ENCODE results near the gene ZNF124.
"Not testable (repeated sequence)": the region's sequence is repeated elsewhere in the genome, so short reads cannot be mapped to it uniquely, and the experiment has no call there.

The ZNF124 gene

GRCh38 chr1:247146671-247147070 lies 25.1 kb downstream of the ZNF124 start:
- no peak for DNase-seq
- Mint-ChIP-seq H3K36me3 (ENCODE audit: low read depth) (peaks cover 96% of the 10 kb centered on the region), H3K27ac (no peak overlapping the region), H3K27me3 (no peaks in the 10 kb centered on the region), H3K9me3 (peaks cover 55% of the 10 kb centered on the region), H3K4me3 (no peak overlapping the region), H3K4me1 (ENCODE audit: low read depth) (peaks cover 2% of the 10 kb centered on the region)

GRCh38 chr1:247145279-247145678 lies 26.5 kb downstream of the ZNF124 start:
- Mint-ChIP-seq H3K36me3 (ENCODE audit: low read depth) (peaks cover 97% of the 10 kb centered on the region), H3K27me3 (no peaks in the 10 kb centered on the region), H3K27ac (no peak overlapping the region), H3K4me3 (no peak overlapping the region), H3K4me1 (ENCODE audit: low read depth) (peaks cover 2% of the 10 kb centered on the region), H3K9me3 (peaks cover 58% of the 10 kb centered on the region)
- DNase-seq, result no peak

GRCh38 chr1:247139557-247139956 lies 32.3 kb downstream of the ZNF124 start:
- not testable (repeated sequence) for H3K27me3 Mint-ChIP-seq; DNase-seq; H3K27ac Mint-ChIP-seq; H3K4me1 Mint-ChIP-seq (ENCODE audit: low read depth); H3K4me3 Mint-ChIP-seq
- H3K36me3 Mint-ChIP-seq (ENCODE audit: low read depth), result peaks cover 89% of the 10 kb centered on the region
- peaks cover 70% of the 10 kb centered on the region for H3K9me3 Mint-ChIP-seq

- peaks cover 72% of the 10 kb centered on the region for H3K36me3 Mint-ChIP-seq (ENCODE audit: low read depth)
- no peak overlapping the region for H3K4me3 Mint-ChIP-seq
- H3K27me3 Mint-ChIP-seq, result no peaks in the 10 kb centered on the region
- DNase-seq, result no peak
- peaks cover 6% of the 10 kb centered on the region for H3K4me1 Mint-ChIP-seq (ENCODE audit: low read depth)
- H3K9me3 Mint-ChIP-seq, result peaks cover 46% of the 10 kb centered on the region
- no peak overlapping the region for H3K27ac Mint-ChIP-seq
Measured at GRCh38 chr1:247131236-247131635, 40.6 kb downstream of the ZNF124 start.

GRCh38 chr1:247127519-247128282 lies 44.1 kb downstream of the ZNF124 start:
- peak overlapping the region; percentile 75 for H3K27ac Mint-ChIP-seq
- not testable (repeated sequence) for H3K4me1 Mint-ChIP-seq (ENCODE audit: low read depth); DNase-seq; H3K27me3 Mint-ChIP-seq
- peaks cover 42% of the 10 kb centered on the region for H3K36me3 Mint-ChIP-seq (ENCODE audit: low read depth)
- H3K4me3 Mint-ChIP-seq, result peak overlapping the region; percentile 84
- peaks cover 15% of the 10 kb centered on the region for H3K9me3 Mint-ChIP-seq

- not testable (repeated sequence) for H3K4me1 Mint-ChIP-seq (ENCODE audit: low read depth); H3K27me3 Mint-ChIP-seq; H3K27ac Mint-ChIP-seq; DNase-seq; H3K4me3 Mint-ChIP-seq; H3K9me3 Mint-ChIP-seq
- peaks cover 31% of the 10 kb centered on the region for H3K36me3 Mint-ChIP-seq (ENCODE audit: low read depth)
Measured at GRCh38 chr1:247126601-247127000, 45.2 kb downstream of the ZNF124 start.

- not testable (repeated sequence) for H3K4me1 Mint-ChIP-seq (ENCODE audit: low read depth); H3K9me3 Mint-ChIP-seq; DNase-seq; H3K27ac Mint-ChIP-seq; H3K27me3 Mint-ChIP-seq; H3K4me3 Mint-ChIP-seq
- H3K36me3 Mint-ChIP-seq (ENCODE audit: low read depth), result peaks cover 27% of the 10 kb centered on the region
Measured at GRCh38 chr1:247126166-247126565, 45.7 kb downstream of the ZNF124 start.

GRCh38 chr1:247121382-247121781 lies 50.4 kb downstream of the ZNF124 start:
- H3K27ac Mint-ChIP-seq, result no peak overlapping the region
- no peaks in the 10 kb centered on the region for H3K27me3 Mint-ChIP-seq
- H3K9me3 Mint-ChIP-seq, result peaks cover 7% of the 10 kb centered on the region
- H3K4me3 Mint-ChIP-seq, result no peak overlapping the region
- DNase-seq, result no peak
- H3K36me3 Mint-ChIP-seq (ENCODE audit: low read depth), result peaks cover 3% of the 10 kb centered on the region
- H3K4me1 Mint-ChIP-seq (ENCODE audit: low read depth), result no peaks in the 10 kb centered on the region

- not testable (repeated sequence) for H3K4me3 Mint-ChIP-seq; H3K36me3 Mint-ChIP-seq (ENCODE audit: low read depth); H3K4me1 Mint-ChIP-seq (ENCODE audit: low read depth)
Measured at GRCh38 chr1:247120408-247120668, 51.5 kb downstream of the ZNF124 start.

GRCh38 chr1:247119600-247120407 lies 52.0 kb downstream of the ZNF124 start:
- no peak for DNase-seq
- Mint-ChIP-seq H3K9me3 (peaks cover 7% of the 10 kb centered on the region), H3K27ac (no peak overlapping the region), H3K36me3 (ENCODE audit: low read depth) (no peaks in the 10 kb centered on the region), H3K4me3 (no peak overlapping the region), H3K4me1 (ENCODE audit: low read depth) (no peaks in the 10 kb centered on the region), H3K27me3 (no peaks in the 10 kb centered on the region)

More at GRCh38 chr1:247120408-247120668, 51.5 kb downstream of the ZNF124 start:
- not testable (repeated sequence) for H3K27ac Mint-ChIP-seq, H3K27me3 Mint-ChIP-seq, H3K9me3 Mint-ChIP-seq, DNase-seq

GRCh38 chr1:247118946-247119446 lies 52.8 kb downstream of the ZNF124 start:
- DNase-seq, result peak; percentile 41
- Mint-ChIP-seq H3K9me3 (peaks cover 7% of the 10 kb centered on the region), H3K36me3 (ENCODE audit: low read depth) (no peaks in the 10 kb centered on the region), H3K4me1 (ENCODE audit: low read depth) (no peaks in the 10 kb centered on the region), H3K4me3 (no peak overlapping the region), H3K27ac (no peak overlapping the region), H3K27me3 (no peaks in the 10 kb centered on the region)

- Mint-ChIP-seq H3K27me3 (peaks cover 22% of the 10 kb centered on the region), H3K4me3 (no peak overlapping the region), H3K27ac (no peak overlapping the region), H3K36me3 (ENCODE audit: low read depth) (no peaks in the 10 kb centered on the region), H3K4me1 (ENCODE audit: low read depth) (peaks cover 6% of the 10 kb centered on the region), H3K9me3 (no peaks in the 10 kb centered on the region)
- no peak for DNase-seq
Measured at GRCh38 chr1:247115545-247115944, 56.3 kb downstream of the ZNF124 start.

- Mint-ChIP-seq H3K27ac (peak overlapping the region; percentile 55), H3K9me3 (no peaks in the 10 kb centered on the region), H3K4me1 (ENCODE audit: low read depth) (peaks cover 8% of the 10 kb centered on the region), H3K4me3 (no peak overlapping the region), H3K27me3 (peaks cover 22% of the 10 kb centered on the region), H3K36me3 (ENCODE audit: low read depth) (no peaks in the 10 kb centered on the region)
- no peak for DNase-seq
Measured at GRCh38 chr1:247115141-247115510, 56.7 kb downstream of the ZNF124 start.

GRCh38 chr1:247114351-247115140 lies 57.3 kb downstream of the ZNF124 start:
- Mint-ChIP-seq H3K4me1 (ENCODE audit: low read depth) (peaks cover 13% of the 10 kb centered on the region), H3K27ac (no peak overlapping the region), H3K36me3 (ENCODE audit: low read depth) (no peaks in the 10 kb centered on the region), H3K27me3 (peaks cover 26% of the 10 kb centered on the region), H3K9me3 (no peaks in the 10 kb centered on the region), H3K4me3 (no peak overlapping the region)
- no peak for DNase-seq

All from activated T-cell treated with anti-CD3 and anti-CD28 coated beads, Interleukin-2, amount 50 U/mL, for 24 hours (primary cell).